Measurements from ENCODE around the gene MPZL3.

MPZL3 gene

GRCh38 chr11:118287006-118287405, 34.8 kb upstream of the MPZL3 start:
- Histone ChIP-seq H3K27me3 (ENCODE audit: control insufficient read depth in 3 of 3, insufficient read depth in 3 of 3, low read depth in 1 of 3, low read length in 3 of 3) (peaks cover 0 to 4% (median 0%) of the 10 kb centered on the region in 3 experiments), H3K4me2 (ENCODE audit: insufficient read depth, low read length, poor library complexity, severe bottlenecking) (no peak overlapping the region), H3K23ac (ENCODE audit: low read depth, low read length, poor library complexity) (no peak overlapping the region), H3K9me3 (replicated peaks in 1 of 2; ENCODE audit: control insufficient read depth in 2 of 2, insufficient read depth in 1 of 2, low read depth in 1 of 2, low read length in 2 of 2) (no peaks in the 10 kb centered on the region), H3K18ac (ENCODE audit: low read length) (no peak overlapping the region), H2BK5ac (ENCODE audit: low read length) (no peak overlapping the region), H3K79me1 (ENCODE audit: low read depth, low read length) (no peaks in the 10 kb centered on the region), H3K4me1 (ENCODE audit: control insufficient read depth in 2 of 2, insufficient read depth in 1 of 2, low read depth in 1 of 2, low read length in 2 of 2) (no peaks in the 10 kb centered on the region), H4K91ac (ENCODE audit: low read depth, low read length, poor library complexity) (no peak overlapping the region), H3K14ac (ENCODE audit: low read length) (no peak overlapping the region), H2BK12ac (ENCODE audit: low read length) (no peak overlapping the region), H2BK15ac (ENCODE audit: low read length) (no peak overlapping the region), H4K8ac (ENCODE audit: low read depth, low read length) (no peak overlapping the region), H2AK5ac (ENCODE audit: low read depth, low read length) (no peak overlapping the region), H3K9ac (ENCODE audit: low read depth, low read length, poor library complexity) (no peak overlapping the region), H3K4me3 (ENCODE audit: low read length in 2 of 2) (no peak overlapping the region), H3K27ac (replicated peaks; ENCODE audit: low read length) (no peak overlapping the region), H2AFZ (ENCODE audit: low read length) (no peak overlapping the region), H2BK120ac (ENCODE audit: low read depth, low read length) (no peak overlapping the region), H3K36me3 (replicated peaks in 1 of 2; ENCODE audit: control insufficient read depth in 2 of 2, insufficient read depth in 2 of 2, low read length in 2 of 2) (no peaks in the 10 kb centered on the region), H3K4ac (ENCODE audit: low read length) (no peak overlapping the region)
- WGBS, 2 donors (ENCODE audit: extremely low coverage in 2 of 2, insufficient read length in 2 of 2, insufficient replicate concordance in 1 of 2): no CpG with 5 or more reads among the region's 1 CpG
- no peak for DNase-seq (ENCODE audit: low spot score)

- no peak overlapping the region for H2AK5ac ChIP-seq (ENCODE audit: low read depth, low read length)
- H2BK120ac ChIP-seq (ENCODE audit: low read depth, low read length): no peak overlapping the region
- no peak overlapping the region for H3K9ac ChIP-seq (ENCODE audit: low read depth, low read length, poor library complexity)
- DNase-seq (ENCODE audit: low spot score): no peak
- no peak overlapping the region for H3K4ac ChIP-seq (ENCODE audit: low read length)
- H4K91ac ChIP-seq (ENCODE audit: low read depth, low read length, poor library complexity): no peak overlapping the region
- H3K4me2 ChIP-seq (ENCODE audit: insufficient read depth, low read length, poor library complexity, severe bottlenecking): no peak overlapping the region
- no peak overlapping the region for H3K27ac ChIP-seq (replicated peaks; ENCODE audit: low read length)
- no peaks in the 10 kb centered on the region for H3K4me1 ChIP-seq (ENCODE audit: control insufficient read depth in 2 of 2, insufficient read depth in 1 of 2, low read depth in 1 of 2, low read length in 2 of 2)
- H3K4me3 ChIP-seq (ENCODE audit: low read length in 2 of 2): no peak overlapping the region
- no peaks in the 10 kb centered on the region for H3K79me1 ChIP-seq (ENCODE audit: low read depth, low read length)
- H2BK15ac ChIP-seq (ENCODE audit: low read length): no peak overlapping the region
- no peak overlapping the region for H3K14ac ChIP-seq (ENCODE audit: low read length)
- H3K27me3 ChIP-seq (ENCODE audit: control insufficient read depth in 3 of 3, insufficient read depth in 3 of 3, low read depth in 1 of 3, low read length in 3 of 3): peaks cover 0 to 4% (median 0%) of the 10 kb centered on the region in 3 experiments
- no peak overlapping the region for H2BK5ac ChIP-seq (ENCODE audit: low read length)
- H4K8ac ChIP-seq (ENCODE audit: low read depth, low read length): no peak overlapping the region
- no peak overlapping the region for H2AFZ ChIP-seq (ENCODE audit: low read length)
- H3K36me3 ChIP-seq (replicated peaks in 1 of 2; ENCODE audit: control insufficient read depth in 2 of 2, insufficient read depth in 2 of 2, low read length in 2 of 2): no peaks in the 10 kb centered on the region
- WGBS, 2 donors (ENCODE audit: extremely low coverage in 2 of 2, insufficient read length in 2 of 2, insufficient replicate concordance in 1 of 2): no CpG with 5 or more reads among the region's 2 CpGs
- no peaks in the 10 kb centered on the region for H3K9me3 ChIP-seq (replicated peaks in 1 of 2; ENCODE audit: control insufficient read depth in 2 of 2, insufficient read depth in 1 of 2, low read depth in 1 of 2, low read length in 2 of 2)
- no peak overlapping the region for H3K23ac ChIP-seq (ENCODE audit: low read depth, low read length, poor library complexity)
- no peak overlapping the region for H2BK12ac ChIP-seq (ENCODE audit: low read length)
- no peak overlapping the region for H3K18ac ChIP-seq (ENCODE audit: low read length)
Measured at GRCh38 chr11:118286545-118286944, 34.4 kb upstream of the MPZL3 start.

GRCh38 chr11:118283756-118284350, 31.7 kb upstream of the MPZL3 start:
- no peak overlapping the region for H2AFZ ChIP-seq (ENCODE audit: low read length)
- H3K9ac ChIP-seq (ENCODE audit: low read depth, low read length, poor library complexity): no peak overlapping the region
- H2BK15ac ChIP-seq (ENCODE audit: low read length): no peak overlapping the region
- no peak overlapping the region for H2BK120ac ChIP-seq (ENCODE audit: low read depth, low read length)
- H3K18ac ChIP-seq (ENCODE audit: low read length): no peak overlapping the region
- WGBS, 2 donors (ENCODE audit: extremely low coverage in 2 of 2, insufficient read length in 2 of 2, insufficient replicate concordance in 1 of 2): no CpG with 5 or more reads among the region's 4 CpGs
- H2BK12ac ChIP-seq (ENCODE audit: low read length): no peak overlapping the region
- DNase-seq (ENCODE audit: low spot score): no peak
- H3K4me2 ChIP-seq (ENCODE audit: insufficient read depth, low read length, poor library complexity, severe bottlenecking): no peak overlapping the region
- no peak overlapping the region for H2AK5ac ChIP-seq (ENCODE audit: low read depth, low read length)
- H3K4me1 ChIP-seq (ENCODE audit: control insufficient read depth in 2 of 2, insufficient read depth in 1 of 2, low read depth in 1 of 2, low read length in 2 of 2): no peaks in the 10 kb centered on the region
- H3K4ac ChIP-seq (ENCODE audit: low read length): no peak overlapping the region
- no peak overlapping the region for H3K4me3 ChIP-seq (ENCODE audit: low read length in 2 of 2)
- H3K79me1 ChIP-seq (ENCODE audit: low read depth, low read length): no peaks in the 10 kb centered on the region
- H3K27me3 ChIP-seq (ENCODE audit: control insufficient read depth in 3 of 3, insufficient read depth in 3 of 3, low read depth in 1 of 3, low read length in 3 of 3): peaks cover 0 to 4% (median 0%) of the 10 kb centered on the region in 3 experiments
- H3K23ac ChIP-seq (ENCODE audit: low read depth, low read length, poor library complexity): no peak overlapping the region
- no peaks in the 10 kb centered on the region for H3K36me3 ChIP-seq (replicated peaks in 1 of 2; ENCODE audit: control insufficient read depth in 2 of 2, insufficient read depth in 2 of 2, low read length in 2 of 2)
- H3K14ac ChIP-seq (ENCODE audit: low read length): no peak overlapping the region
- H4K8ac ChIP-seq (ENCODE audit: low read depth, low read length): no peak overlapping the region
- no peak overlapping the region for H2BK5ac ChIP-seq (ENCODE audit: low read length)
- H3K27ac ChIP-seq (replicated peaks; ENCODE audit: low read length): no peak overlapping the region
- no peaks in the 10 kb centered on the region for H3K9me3 ChIP-seq (replicated peaks in 1 of 2; ENCODE audit: control insufficient read depth in 2 of 2, insufficient read depth in 1 of 2, low read depth in 1 of 2, low read length in 2 of 2)
- H4K91ac ChIP-seq (ENCODE audit: low read depth, low read length, poor library complexity): no peak overlapping the region

DNA sequence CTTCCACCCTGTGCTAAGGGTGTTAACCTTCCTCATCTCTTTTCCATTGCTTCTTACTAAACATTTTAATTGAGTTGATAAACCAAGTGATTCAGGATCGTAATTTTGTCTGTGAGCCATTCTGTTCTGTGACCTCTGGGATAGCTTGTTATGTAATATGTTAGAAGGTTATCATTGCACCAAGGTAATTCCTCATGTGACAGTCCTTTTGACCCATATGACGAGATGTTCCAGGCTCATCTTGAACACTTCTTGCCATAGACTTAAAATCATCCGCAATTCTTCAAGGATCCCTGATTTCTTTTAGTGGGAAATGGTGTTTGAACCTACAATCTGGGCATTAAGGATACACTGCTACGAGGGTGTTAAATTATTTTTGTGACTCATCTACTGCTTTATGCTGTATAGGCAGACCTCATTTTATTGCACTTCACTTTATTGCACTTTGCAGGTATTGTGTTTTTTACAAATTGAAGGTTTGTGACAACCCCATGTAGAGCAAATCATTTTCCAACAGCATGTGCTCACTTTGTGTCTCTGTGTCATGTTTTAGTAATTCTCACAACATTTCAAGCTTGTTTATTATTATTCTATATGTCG, 31.0 kb upstream of the MPZL3 start:
- H3K9me3 ChIP-seq (replicated peaks in 1 of 2; ENCODE audit: control insufficient read depth in 2 of 2, insufficient read depth in 1 of 2, low read depth in 1 of 2, low read length in 2 of 2): no peaks in the 10 kb centered on the region
- no peak overlapping the region for H3K27ac ChIP-seq (replicated peaks; ENCODE audit: low read length)

More for the DNA sequence above, 31.0 kb upstream of the MPZL3 start:
- H2BK120ac ChIP-seq (ENCODE audit: low read depth, low read length): no peak overlapping the region
- no peaks in the 10 kb centered on the region for H3K4me1 ChIP-seq (ENCODE audit: control insufficient read depth in 2 of 2, insufficient read depth in 1 of 2, low read depth in 1 of 2, low read length in 2 of 2)
- H3K4ac ChIP-seq (ENCODE audit: low read length): no peak overlapping the region
- H2BK15ac ChIP-seq (ENCODE audit: low read length): no peak overlapping the region
- no peak overlapping the region for H2BK12ac ChIP-seq (ENCODE audit: low read length)
- H2AFZ ChIP-seq (ENCODE audit: low read length): no peak overlapping the region
- no peak overlapping the region for H3K9ac ChIP-seq (ENCODE audit: low read depth, low read length, poor library complexity)
- H3K14ac ChIP-seq (ENCODE audit: low read length): no peak overlapping the region
- H3K27me3 ChIP-seq (ENCODE audit: control insufficient read depth in 3 of 3, insufficient read depth in 3 of 3, low read depth in 1 of 3, low read length in 3 of 3): peaks cover 0 to 4% (median 0%) of the 10 kb centered on the region in 3 experiments
- H3K4me2 ChIP-seq (ENCODE audit: insufficient read depth, low read length, poor library complexity, severe bottlenecking): no peak overlapping the region
- no peak overlapping the region for H4K8ac ChIP-seq (ENCODE audit: low read depth, low read length)
- DNase-seq (ENCODE audit: low spot score): no peak
- no peak overlapping the region for H4K91ac ChIP-seq (ENCODE audit: low read depth, low read length, poor library complexity)
- H3K23ac ChIP-seq (ENCODE audit: low read depth, low read length, poor library complexity): no peak overlapping the region
- H3K18ac ChIP-seq (ENCODE audit: low read length): no peak overlapping the region
- no peak overlapping the region for H2BK5ac ChIP-seq (ENCODE audit: low read length)
- no peaks in the 10 kb centered on the region for H3K36me3 ChIP-seq (replicated peaks in 1 of 2; ENCODE audit: control insufficient read depth in 2 of 2, insufficient read depth in 2 of 2, low read length in 2 of 2)
- no peaks in the 10 kb centered on the region for H3K79me1 ChIP-seq (ENCODE audit: low read depth, low read length)
- no peak overlapping the region for H2AK5ac ChIP-seq (ENCODE audit: low read depth, low read length)
- no CpG with 5 or more reads among the region's 5 CpGs for WGBS, 2 donors (ENCODE audit: extremely low coverage in 2 of 2, insufficient read length in 2 of 2, insufficient replicate concordance in 1 of 2)
- no peak overlapping the region for H3K4me3 ChIP-seq (ENCODE audit: low read length in 2 of 2)
